Body of pancreas (tissue), 4 donors: Measurements from ENCODE around the gene HELZ.

Experiments used
- CTCF ChIP-seq, 7 experiments: fragments of 450-650 bp in 4 of 7; fragments of 200-600 bp in 3 of 7; sonication (generic) in 3 of 7; IDR thresholded peaks; one replicate each; pipeline ENCODE4 v1.5.1; 2016 to 2019; ENCODE audit warnings: antibody characterized with exemption in 7 of 7
- POLR2A ChIP-seq, 3 donors: fragments of 450-650 bp; IDR thresholded peaks; one replicate each; pipeline ENCODE4 v1.6.1; 2016; ENCODE audit warnings: antibody characterized with exemption in 3 of 3, mild to moderate bottlenecking in 2 of 3

GRCh38 chr17:67202503-67202902 lies 42.5 kb downstream of the HELZ start:
- TF ChIP-seq CTCF (IDR thresholded peaks at IDR 0.05) (no peak), POLR2A (IDR thresholded peaks at IDR 0.05) (no peak)
